Activated CD8-positive, alpha-beta memory T cell treated with anti-CD3 and anti-CD28 coated beads, Interleukin-2, amount 50 U/mL, for 48 hours (primary cell): Measurements from ENCODE around the gene MAP3K2.
A peak's percentile ranks its signal among the peaks of the same experiment; 100 is the strongest.
"Not testable (repeated sequence)": the region's sequence is repeated elsewhere in the genome, so short reads cannot be mapped to it uniquely, and the experiment has no call there.

Source experiments
- DNase-seq: peaks from one replicate; pipeline ENCODE4 v3.0.0-alpha.2; 2020

Gene MAP3K2

DNA sequence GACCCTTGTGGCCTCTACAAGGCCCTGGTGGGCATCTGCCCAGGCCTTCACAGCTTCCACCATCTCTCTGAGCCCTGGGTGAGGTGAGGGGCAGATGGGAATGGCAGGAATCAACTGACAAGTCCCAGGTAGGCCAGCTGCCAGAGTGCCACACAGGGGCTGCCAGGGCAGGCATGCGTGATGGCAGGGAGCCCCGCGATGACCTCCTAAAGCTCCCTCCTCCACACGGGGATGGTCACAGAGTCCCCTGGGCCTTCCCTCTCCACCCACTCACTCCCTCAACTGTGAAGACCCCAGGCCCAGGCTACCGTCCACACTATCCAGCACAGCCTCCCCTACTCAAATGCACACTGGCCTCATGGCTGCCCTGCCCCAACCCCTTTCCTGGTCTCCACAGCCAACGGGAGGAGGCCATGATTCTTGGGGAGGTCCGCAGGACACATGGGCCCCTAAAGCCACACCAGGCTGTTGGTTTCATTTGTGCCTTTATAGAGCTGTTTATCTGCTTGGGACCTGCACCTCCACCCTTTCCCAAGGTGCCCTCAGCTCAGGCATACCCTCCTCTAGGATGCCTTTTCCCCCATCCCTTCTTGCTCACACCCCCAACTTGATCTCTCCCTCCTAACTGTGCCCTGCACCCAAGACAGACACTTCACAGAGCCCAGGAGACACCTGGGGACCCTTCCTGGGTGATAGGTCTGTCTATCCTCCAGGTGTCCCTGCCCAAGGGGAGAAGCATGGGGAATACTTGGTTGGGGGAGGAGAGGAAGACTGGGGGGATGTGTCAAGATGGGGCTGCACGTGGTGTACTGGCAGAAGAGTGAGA, 32.5 kb upstream of the MAP3K2 start:
- peak; percentile 46 for DNase-seq

DNA sequence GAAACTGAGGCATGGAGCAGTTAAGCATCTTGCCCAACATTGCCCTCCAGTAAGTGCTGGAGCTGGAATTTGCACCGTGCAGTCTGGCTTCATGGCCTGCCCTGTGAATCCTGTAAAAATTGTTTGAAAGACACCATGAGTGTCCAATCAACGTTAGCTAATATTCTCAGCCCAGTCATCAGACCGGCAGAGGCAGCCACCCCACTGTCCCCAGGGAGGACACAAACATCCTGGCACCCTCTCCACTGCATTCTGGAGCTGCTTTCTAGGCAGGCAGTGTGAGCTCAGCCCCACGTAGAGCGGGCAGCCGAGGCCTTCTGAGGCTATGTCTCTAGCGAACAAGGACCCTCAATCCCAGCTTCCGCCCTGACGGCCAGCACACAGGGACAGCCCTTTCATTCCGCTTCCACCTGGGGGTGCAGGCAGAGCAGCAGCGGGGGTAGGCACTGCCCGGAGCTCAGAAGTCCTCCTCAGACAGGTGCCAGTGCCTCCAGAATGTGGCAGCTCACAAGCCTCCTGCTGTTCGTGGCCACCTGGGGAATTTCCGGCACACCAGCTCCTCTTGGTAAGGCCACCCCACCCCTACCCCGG, 31.8 kb upstream of the MAP3K2 start:
- no peak for DNase-seq

- DNase-seq: no peak
Observed at GRCh38 chr2:127419112-127419430, 31.3 kb upstream of the MAP3K2 start.

GRCh38 chr2:127418300-127419111, 30.7 kb upstream of the MAP3K2 start, which contains the start of gene PROC:
PROC (plus strand) TSS chr2:127418427; CDS start chr2:127419943, 1,516 bp downstream.
- peak; percentile 32 for DNase-seq

GRCh38 chr2:127417406-127417805, 29.6 kb upstream of the MAP3K2 start:
- peak; percentile 30 for DNase-seq

DNA sequence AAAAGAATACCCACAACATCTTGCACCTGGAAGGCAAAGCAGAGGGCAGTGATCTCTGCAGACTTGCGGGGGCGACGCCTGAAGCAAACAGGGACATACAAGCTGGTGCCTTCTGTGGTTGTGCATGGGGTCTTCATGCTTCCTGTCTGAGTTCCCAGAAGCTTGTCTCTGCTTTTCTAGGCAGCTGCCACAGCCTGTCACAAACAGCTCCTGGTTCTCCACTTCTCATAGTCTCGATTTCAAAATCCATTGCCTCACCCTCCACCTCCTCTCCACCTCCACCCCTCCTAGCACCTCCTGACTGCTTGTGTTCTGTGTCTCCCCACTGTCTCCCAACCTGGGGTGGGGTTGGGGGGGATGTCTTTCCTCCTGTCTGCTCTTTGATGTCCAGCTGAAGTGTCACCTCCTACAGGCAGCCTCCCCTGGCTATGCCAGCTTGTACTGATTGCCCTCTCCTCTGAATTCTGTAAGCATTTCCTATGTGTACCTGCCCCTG, 28.8 kb upstream of the MAP3K2 start:
- peak; percentile 53 for DNase-seq

GRCh38 chr2:127415593-127416505, 28.1 kb upstream of the MAP3K2 start:
- DNase-seq: peak; percentile 91

- DNase-seq: no peak
Observed at GRCh38 chr2:127414638-127415592, 27.1 kb upstream of the MAP3K2 start.

DNA sequence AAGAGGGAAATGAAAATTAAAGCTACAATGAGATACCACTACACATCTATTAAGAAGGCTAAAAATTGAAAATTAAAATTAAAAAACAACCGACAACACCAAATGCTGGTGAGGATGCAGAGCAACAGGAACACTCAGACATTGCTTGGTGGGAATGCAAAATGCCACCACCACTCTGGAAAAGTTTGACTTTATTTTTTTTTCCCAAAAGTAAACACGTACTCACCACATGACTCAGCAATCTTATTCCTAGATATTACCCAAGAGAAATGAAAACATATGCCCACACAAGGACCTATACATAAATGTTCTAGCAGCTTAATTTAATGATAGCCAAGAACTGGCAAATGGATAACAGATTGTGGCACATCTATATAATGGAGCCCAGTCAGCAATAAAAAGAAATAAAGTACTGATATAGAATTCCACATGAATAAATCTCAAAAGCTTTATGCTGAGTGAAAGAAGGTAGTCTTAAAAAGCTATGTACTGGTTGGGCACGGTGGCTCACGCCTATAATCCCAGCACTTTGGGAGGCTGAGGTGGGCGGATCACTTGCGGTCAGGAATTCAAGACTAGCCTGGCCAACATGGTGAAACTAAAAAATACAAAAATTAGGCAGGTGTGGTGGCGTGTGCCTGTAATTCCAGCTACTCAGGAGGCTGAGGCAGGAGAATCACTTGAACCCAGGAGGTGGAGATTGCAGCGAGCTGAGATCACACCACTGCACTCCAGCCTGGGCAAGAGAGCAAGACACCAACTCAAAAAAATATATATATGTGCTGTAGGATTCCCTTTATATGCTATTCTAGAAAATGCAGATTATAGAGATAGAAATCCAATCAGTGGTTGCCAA, 26.2 kb upstream of the MAP3K2 start:
- DNase-seq: no peak

- DNase-seq: no peak
Observed at GRCh38 chr2:127413200-127413599, 25.4 kb upstream of the MAP3K2 start.

GRCh38 chr2:127411653-127412369, 24.0 kb upstream of the MAP3K2 start:
- peak; percentile 17 for DNase-seq

- peak; percentile 42 for DNase-seq
Observed at GRCh38 chr2:127410871-127411652, 23.3 kb upstream of the MAP3K2 start.

DNA sequence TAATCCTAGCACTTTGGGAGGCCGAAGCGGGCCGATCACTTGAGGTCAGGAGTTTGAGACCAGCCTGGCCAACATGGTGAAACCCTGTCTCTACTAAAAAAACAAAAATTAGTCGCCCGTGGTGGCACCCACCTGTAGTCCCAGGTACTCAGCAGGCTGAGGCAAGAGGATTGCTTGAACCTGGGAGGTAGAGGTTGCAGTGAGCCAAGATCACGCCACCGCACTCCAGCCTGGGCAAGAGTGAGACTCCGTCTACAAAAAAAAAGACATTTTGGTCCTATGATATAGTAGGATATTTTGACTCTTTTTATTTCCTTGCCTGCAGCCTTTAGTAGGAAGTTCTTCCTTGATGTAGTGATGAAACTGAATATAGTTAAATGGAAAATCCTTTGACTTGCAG, 21.9 kb upstream of the MAP3K2 start:
- DNase-seq: not testable (repeated sequence)

DNA sequence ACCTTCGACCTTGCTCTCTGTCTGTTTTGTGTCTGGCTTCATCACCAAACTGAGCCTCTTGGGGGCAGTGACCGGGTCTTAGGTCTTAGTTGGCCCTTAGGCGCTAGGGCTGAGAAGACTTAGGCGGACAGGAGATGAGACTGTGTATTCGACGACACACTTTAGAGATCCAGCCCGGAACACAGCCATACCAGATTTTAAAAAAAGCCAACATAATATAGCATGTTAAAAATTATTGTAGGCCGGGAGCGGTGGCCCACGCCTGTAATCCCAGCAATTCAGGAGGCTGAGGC, 21.0 kb upstream of the MAP3K2 start:
- no peak for DNase-seq

DNA sequence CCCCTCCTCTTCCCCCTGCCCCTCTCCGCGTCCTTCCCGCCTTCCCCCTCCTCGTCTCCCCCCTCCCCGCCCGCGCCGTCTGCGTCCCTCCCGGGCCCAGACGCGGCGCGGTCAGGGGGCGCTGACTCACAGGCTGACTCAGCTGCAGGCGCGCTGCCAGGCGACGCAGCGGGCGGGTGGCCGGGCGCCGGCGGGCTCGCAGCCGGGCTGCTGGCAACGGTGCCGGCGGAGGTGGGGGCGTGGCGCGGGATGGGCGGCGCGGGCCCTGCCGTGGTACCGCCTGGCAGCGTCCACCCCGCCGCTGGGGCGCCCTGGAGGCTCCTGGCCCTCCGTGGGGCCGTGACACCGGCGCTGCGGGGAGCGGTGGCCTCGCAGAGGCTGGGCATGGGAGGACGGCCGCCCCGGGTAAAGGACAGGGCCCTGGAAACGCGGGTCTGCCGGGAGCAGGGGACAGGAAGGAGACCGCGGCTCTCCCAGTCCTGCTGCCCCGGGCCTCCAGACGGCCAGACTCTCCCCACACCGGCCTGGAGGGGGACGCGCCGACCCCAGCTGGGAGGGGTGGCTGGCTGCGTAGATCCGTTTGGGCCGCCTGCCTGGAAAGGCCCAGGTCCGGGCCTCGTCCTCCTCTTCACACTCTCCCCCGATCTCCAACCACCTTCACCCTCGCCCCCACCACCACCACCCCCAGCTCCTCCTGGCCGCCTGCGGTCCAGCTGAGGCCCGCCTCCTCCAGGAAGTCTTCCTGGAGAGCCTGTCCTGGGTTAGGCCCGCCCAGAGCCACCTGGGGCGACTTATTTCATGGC, 20.4 kb upstream of the MAP3K2 start:
- peak; percentile 94 for DNase-seq

GRCh38 chr2:127407661-127408003, 19.9 kb upstream of the MAP3K2 start:
- DNase-seq: no peak

- no peak for DNase-seq
Observed at GRCh38 chr2:127407091-127407490, 19.3 kb upstream of the MAP3K2 start.

DNA sequence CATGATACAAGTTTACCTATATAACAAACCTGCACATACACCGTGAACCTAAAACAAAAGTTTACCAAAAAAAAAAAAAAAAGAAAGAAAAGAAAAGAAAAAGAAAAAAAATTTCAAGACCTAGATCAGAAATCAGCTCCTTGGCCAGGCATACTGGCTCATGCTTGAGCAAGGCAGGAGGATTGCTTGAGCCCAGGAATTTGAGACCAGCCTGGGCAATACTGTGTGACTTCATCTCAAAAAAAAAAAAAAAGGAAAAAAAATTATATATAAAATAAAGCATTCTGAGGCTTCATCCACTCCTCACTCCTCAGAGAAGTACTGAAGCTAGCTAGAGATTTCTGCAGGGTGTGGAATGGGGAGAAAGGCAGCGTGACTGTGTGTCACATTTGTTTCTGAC, 18.7 kb upstream of the MAP3K2 start:
- no peak for DNase-seq
